ENCODE data around the gene CCL17. TPM values are rescaled to one million over a fixed set of nuclear protein-coding genes. Genes with fewer than 3 reads are reported as not detected.

CCL17 gene
- total and polyA plus RNA-seq, 10 of the 15 experiments (the other 5 are each of a cell fraction or from before 2014, with no cell fraction given), result 1.2 to 84.9 (median 34.2) TPM

GRCh38 chr16:57427824-57428223, 23.3 kb downstream of the CCL17 start (continued):
- TF ChIP-seq, protein P1, sequence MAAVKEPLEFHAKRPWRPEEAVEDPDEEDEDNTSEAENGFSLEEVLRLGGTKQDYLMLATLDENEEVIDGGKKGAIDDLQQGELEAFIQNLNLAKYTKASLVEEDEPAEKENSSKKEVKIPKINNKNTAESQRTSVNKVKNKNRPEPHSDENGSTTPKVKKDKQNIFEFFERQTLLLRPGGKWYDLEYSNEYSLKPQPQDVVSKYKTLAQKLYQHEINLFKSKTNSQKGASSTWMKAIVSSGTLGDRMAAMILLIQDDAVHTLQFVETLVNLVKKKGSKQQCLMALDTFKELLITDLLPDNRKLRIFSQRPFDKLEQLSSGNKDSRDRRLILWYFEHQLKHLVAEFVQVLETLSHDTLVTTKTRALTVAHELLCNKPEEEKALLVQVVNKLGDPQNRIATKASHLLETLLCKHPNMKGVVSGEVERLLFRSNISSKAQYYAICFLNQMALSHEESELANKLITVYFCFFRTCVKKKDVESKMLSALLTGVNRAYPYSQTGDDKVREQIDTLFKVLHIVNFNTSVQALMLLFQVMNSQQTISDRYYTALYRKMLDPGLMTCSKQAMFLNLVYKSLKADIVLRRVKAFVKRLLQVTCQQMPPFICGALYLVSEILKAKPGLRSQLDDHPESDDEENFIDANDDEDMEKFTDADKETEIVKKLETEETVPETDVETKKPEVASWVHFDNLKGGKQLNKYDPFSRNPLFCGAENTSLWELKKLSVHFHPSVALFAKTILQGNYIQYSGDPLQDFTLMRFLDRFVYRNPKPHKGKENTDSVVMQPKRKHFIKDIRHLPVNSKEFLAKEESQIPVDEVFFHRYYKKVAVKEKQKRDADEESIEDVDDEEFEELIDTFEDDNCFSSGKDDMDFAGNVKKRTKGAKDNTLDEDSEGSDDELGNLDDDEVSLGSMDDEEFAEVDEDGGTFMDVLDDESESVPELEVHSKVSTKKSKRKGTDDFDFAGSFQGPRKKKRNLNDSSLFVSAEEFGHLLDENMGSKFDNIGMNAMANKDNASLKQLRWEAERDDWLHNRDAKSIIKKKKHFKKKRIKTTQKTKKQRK (IDR thresholded peaks at IDR 0.05; ENCODE audit: low read depth, low read length), result no peak

DNA sequence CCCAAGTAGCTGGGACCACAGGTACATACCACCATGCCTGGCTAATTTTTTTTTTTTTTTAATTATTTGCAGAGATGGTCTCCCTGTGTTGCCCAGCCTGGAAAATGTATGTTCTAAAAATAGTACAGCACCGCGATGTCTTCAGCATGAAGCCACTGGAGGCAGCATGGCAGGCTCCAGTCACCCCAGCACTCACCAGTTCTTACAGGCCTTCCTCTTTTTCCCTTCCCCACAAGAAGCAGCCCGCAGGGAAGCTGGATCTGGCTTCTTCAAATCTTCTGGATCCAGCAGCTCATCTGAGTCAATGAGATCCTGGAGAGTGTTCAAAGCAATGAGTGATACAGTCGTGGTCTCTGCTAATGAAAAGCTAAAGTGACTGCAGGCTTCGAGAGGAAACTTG, 26.4 kb downstream of the CCL17 start:
- Histone ChIP-seq H2AFZ (ENCODE audit: control insufficient read depth, low read depth, low read length) (no peak overlapping the region), H3K27me3 (replicated peaks in 1 of 2; ENCODE audit: control insufficient read depth in 2 of 2, insufficient read depth in 2 of 2, low read length in 1 of 2) (no peaks in the 10 kb centered on the region), H3K4me2 (ENCODE audit: control insufficient read depth, insufficient read depth) (no peak overlapping the region), H3K4me3 (no peak overlapping the region), H4K20me1 (ENCODE audit: control insufficient read depth, insufficient read depth) (no peaks in the 10 kb centered on the region), H3K9ac (ENCODE audit: control insufficient read depth, insufficient read depth, low read length) (no peak overlapping the region), H3K9me3 (replicated peaks; ENCODE audit: control insufficient read depth, insufficient read depth, low read length) (no peaks in the 10 kb centered on the region), H3K36me3 (ENCODE audit: control insufficient read depth in 2 of 2, insufficient read depth in 2 of 2, low read length in 1 of 2) (peaks cover 17 to 31% of the 10 kb centered on the region in 2 experiments), H3K79me2 (ENCODE audit: control insufficient read depth, insufficient read depth, low read length) (no peaks in the 10 kb centered on the region), H3K4me1 (ENCODE audit: control insufficient read depth, insufficient read depth, low read length) (no peaks in the 10 kb centered on the region), H3K27ac (ENCODE audit: control insufficient read depth, insufficient read depth) (no peak overlapping the region)
- in situ Hi-C loops (cut with MboI) (no loop called here), intact Hi-C loops (cut with micrococcal nuclease; ENCODE audit: unreplicated experiment) (no loop called here)
- no peak for DNase-seq (ENCODE audit: low read depth, low spot score)
- TF ChIP-seq RELA (IDR thresholded peaks at IDR 0.05; ENCODE audit: borderline replicate concordance, partially characterized antibody), result no peak
- TF ChIP-seq CHD2 (IDR thresholded peaks at IDR 0.05; ENCODE audit: borderline replicate concordance, low read depth, low read length), result no peak
- no peak for TF ChIP-seq IRF3 (IDR thresholded peaks at IDR 0.05)
- no peak for TF ChIP-seq MYB (IDR thresholded peaks at IDR 0.05; ENCODE audit: borderline replicate concordance, low read depth, low read length)
- TF ChIP-seq, protein P2, sequence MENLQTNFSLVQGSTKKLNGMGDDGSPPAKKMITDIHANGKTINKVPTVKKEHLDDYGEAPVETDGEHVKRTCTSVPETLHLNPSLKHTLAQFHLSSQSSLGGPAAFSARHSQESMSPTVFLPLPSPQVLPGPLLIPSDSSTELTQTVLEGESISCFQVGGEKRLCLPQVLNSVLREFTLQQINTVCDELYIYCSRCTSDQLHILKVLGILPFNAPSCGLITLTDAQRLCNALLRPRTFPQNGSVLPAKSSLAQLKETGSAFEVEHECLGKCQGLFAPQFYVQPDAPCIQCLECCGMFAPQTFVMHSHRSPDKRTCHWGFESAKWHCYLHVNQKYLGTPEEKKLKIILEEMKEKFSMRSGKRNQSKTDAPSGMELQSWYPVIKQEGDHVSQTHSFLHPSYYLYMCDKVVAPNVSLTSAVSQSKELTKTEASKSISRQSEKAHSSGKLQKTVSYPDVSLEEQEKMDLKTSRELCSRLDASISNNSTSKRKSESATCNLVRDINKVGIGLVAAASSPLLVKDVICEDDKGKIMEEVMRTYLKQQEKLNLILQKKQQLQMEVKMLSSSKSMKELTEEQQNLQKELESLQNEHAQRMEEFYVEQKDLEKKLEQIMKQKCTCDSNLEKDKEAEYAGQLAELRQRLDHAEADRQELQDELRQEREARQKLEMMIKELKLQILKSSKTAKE (IDR thresholded peaks at IDR 0.05; ENCODE audit: low read depth, poor library complexity, severe bottlenecking), result no peak
- no peak for TF ChIP-seq MTA3 (IDR thresholded peaks at IDR 0.05; ENCODE audit: borderline replicate concordance, low read length)
- TF ChIP-seq ATF2 (IDR thresholded peaks at IDR 0.05; ENCODE audit: low read length), result no peak
- no peak for TF ChIP-seq JUND (IDR thresholded peaks at IDR 0.05; ENCODE audit: low read depth, low read length)
- TF ChIP-seq KLF5 (IDR thresholded peaks at IDR 0.05; ENCODE audit: partially characterized antibody), result no peak
- TF ChIP-seq EGR1 (IDR thresholded peaks at IDR 0.05; ENCODE audit: borderline replicate concordance in 1 of 2, low read depth in 2 of 2, low read length in 2 of 2), result no peak
- TF ChIP-seq HDGF (IDR thresholded peaks at IDR 0.05), result no peak
- TF ChIP-seq RAD21 (IDR thresholded peaks at IDR 0.05; ENCODE audit: insufficient read depth, low read depth, low read length), result no peak
- RAD21 ChIA-PET (ENCODE audit: unreplicated experiment), result no interaction called here
- CTCF ChIA-PET, result interaction anchor here (1.4 to 2.7 kb wide), 3 partner anchors 12 to 89 kb away, joined by 3 to 10 read pairs (median 7); no protein-coding TSS in a partner anchor
- BruUV-seq (replicated peaks), result no TSS peak
- 90% methylated on average over 5 of the region's 5 CpGs for WGBS (ENCODE audit: insufficient coverage, insufficient replicate concordance, low lambda C conversion rate, missing lambda C conversion rate)
- ATAC-seq, result no peak
- POLR2A ChIA-PET, result no interaction called here
- SMC1A ChIA-PET (ENCODE audit: uncharacterized antibody, unreplicated experiment), result interaction anchor here (0.7 to 1.1 kb wide), 2 partner anchors 12 to 130 kb away, joined by 4 read pairs; no protein-coding TSS in a partner anchor
- no peak for FAIRE-seq
